ENCODE data around the gene HADHA. TPM values are rescaled to one million over a fixed set of nuclear protein-coding genes. Genes with fewer than 3 reads are reported as not detected.

Gene HADHA
- total and polyA plus RNA-seq, 4 experiments from 2014 or later = 89.1 to 126 (median 107) TPM

DNA sequence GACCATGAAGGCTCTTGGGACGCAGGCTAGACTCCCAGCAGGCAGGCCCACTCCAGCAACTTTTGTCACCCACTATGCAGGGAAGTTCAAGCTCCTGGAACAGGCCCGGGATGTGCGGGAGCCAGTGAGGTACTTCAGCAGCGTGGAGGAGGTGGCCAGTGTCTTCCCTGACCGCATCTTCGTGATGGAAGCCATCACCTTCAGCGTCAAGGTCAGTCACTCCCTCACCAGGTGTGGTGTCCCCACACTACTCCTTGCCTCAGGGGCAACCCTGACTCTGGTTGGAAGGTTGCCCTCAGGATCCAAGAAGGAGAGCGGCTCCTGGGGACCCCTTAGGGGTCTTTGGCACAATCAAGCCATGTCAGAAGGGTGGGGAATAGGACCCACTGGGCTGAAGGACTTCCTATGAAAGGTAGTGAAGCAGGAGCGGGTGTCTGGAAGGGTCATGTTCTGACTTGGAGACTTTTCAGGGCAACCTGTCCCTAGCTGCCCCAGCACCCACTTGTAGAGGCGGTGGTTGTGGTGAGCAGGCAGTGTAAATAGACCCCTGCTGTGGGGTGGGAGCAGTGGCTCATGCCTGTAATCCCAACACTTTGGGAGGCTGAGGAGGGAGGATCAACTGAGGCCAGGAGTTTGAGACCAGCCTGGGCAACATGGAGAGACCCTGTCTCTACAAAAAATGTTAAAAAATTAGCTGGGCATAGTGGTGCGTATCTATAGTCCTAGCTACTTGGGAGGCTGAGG is 61.4 kb downstream of the HADHA start:
- intact Hi-C loops (cut with micrococcal nuclease) = no loop called here
- no peak overlapping the region for H3K4me3 ChIP-seq (ENCODE audit: low read length in 2 of 2)
- Mint-ChIP-seq H3K4me3 (peak overlapping the region; percentile 31 to 82 (median 67)), H3K9me3 (no peaks in the 10 kb centered on the region), H3K4me1 (peaks cover 14 to 32% (median 21%) of the 10 kb centered on the region in 4 donors), H3K36me3 (peaks cover 0 to 5% of the 10 kb centered on the region in 2 donors), H3K27ac (peak overlapping the region in 2 of 7 donors; percentile 70 to 91), H3K27me3 (peaks cover 11 to 21% of the 10 kb centered on the region in 2 donors)
- no peaks in the 10 kb centered on the region for H3K36me3 ChIP-seq (ENCODE audit: insufficient read depth, low read length)
- H3K4me1 ChIP-seq (ENCODE audit: insufficient read depth, low read length) = peaks cover 25% of the 10 kb centered on the region
- CTCF ChIA-PET (ENCODE audit: partially characterized antibody) = interaction anchor here (0.8 to 4.3 kb wide), 6 partner anchors 8 to 331 kb away, joined by 3 to 17 read pairs (median 8); no protein-coding TSS in a partner anchor
- no peaks in the 10 kb centered on the region for H3K9me3 ChIP-seq (ENCODE audit: control insufficient read depth in 1 of 2, low read length in 2 of 2)
- DNase-seq = no peak
- H3K27ac ChIP-seq (ENCODE audit: low read depth, low read length) = no peak overlapping the region
- POLR2A ChIA-PET (ENCODE audit: partially characterized antibody) = interaction anchor here (0.8 to 2.4 kb wide), 4 partner anchors 8 to 576 kb away, joined by 4 to 11 read pairs (median 6); partner anchors contain the start of gene RAB10
- no peaks in the 10 kb centered on the region for H3K27me3 ChIP-seq (ENCODE audit: insufficient read depth, low read length)

DNA sequence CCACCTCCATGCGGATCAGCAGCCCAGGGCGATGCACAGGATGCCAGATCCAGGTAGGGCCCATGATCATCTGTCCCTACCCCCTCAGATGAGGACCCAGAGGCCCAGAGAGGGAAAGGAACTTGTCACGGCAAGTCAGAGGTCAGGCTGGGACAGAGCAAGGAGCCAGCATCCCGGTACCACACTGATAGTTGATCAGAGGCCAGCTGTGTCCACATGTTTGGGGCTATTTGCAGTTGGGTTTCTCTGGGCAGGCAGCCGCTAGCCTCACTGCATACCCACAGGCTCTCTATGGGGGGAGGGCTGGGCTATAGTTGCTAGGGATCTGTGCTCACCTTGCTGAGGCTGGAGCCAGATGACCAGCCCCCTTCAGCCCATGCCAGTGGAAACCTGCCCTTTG is 62.0 kb downstream of the HADHA start:
- H3K4me1 Mint-ChIP-seq = peaks cover 14 to 32% (median 21%) of the 10 kb centered on the region in 4 donors
- H3K36me3 Mint-ChIP-seq = peaks cover 0 to 5% of the 10 kb centered on the region in 2 donors

DNA sequence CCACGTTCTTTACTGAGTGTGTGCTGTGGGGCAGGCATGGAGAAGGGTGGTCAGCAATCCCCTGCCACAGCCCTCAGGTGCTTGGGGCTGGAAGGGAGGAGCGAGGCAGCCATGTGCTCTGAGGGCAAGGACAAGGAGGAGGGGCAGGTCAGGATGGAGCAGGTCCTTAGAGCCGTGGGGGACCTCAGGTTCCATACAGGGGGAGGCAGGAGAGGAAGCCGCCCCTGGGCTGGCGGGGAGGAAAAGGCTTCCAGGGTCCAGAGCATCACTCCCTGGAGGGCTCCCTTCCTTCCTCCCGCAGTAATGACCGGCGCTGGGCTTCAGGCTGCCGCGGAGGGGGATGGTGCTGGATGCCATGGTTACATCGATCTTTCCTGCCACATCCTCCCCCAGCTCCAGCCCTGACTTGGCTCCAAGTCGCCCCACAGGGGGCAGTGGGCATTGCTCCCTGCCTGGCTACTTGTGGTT is 65.0 kb downstream of the HADHA start:
- ChIA-PET POLR2A (ENCODE audit: partially characterized antibody) (no interaction called here), CTCF (ENCODE audit: partially characterized antibody) (no interaction called here)
- Histone ChIP-seq H3K4me1 (ENCODE audit: insufficient read depth, low read length) (peaks cover 10% of the 10 kb centered on the region), H3K4me3 (ENCODE audit: low read length in 2 of 2) (peak overlapping the region in 1 of 2 donors; percentile 20), H3K27ac (ENCODE audit: low read depth, low read length) (no peak overlapping the region), H3K36me3 (ENCODE audit: insufficient read depth, low read length) (no peaks in the 10 kb centered on the region), H3K27me3 (ENCODE audit: insufficient read depth, low read length) (peaks cover 1% of the 10 kb centered on the region), H3K9me3 (ENCODE audit: control insufficient read depth in 1 of 2, low read length in 2 of 2) (no peaks in the 10 kb centered on the region)
- intact Hi-C loops (cut with micrococcal nuclease) = no loop called here
- DNase-seq = no peak
- H3K9me3 Mint-ChIP-seq = no peaks in the 10 kb centered on the region
- H3K4me1 Mint-ChIP-seq = peaks cover 7 to 20% (median 15%) of the 10 kb centered on the region in 4 donors
- H3K27ac Mint-ChIP-seq = peak overlapping the region in 1 of 7 donors; percentile 10
- peaks cover 0 to 2% of the 10 kb centered on the region in 2 donors for H3K36me3 Mint-ChIP-seq
- peaks cover 21 to 35% of the 10 kb centered on the region in 2 donors for H3K27me3 Mint-ChIP-seq
- peak overlapping the region; percentile 57 to 81 (median 70) for H3K4me3 Mint-ChIP-seq

More for the DNA sequence above, 62.0 kb downstream of the HADHA start:
- no peak for DNase-seq
- no peaks in the 10 kb centered on the region for H3K27me3 ChIP-seq (ENCODE audit: insufficient read depth, low read length)
- H3K27ac Mint-ChIP-seq = no peak overlapping the region
- ChIA-PET POLR2A (ENCODE audit: partially characterized antibody) (no interaction called here), CTCF (ENCODE audit: partially characterized antibody) (no interaction called here)
- intact Hi-C loops (cut with micrococcal nuclease) = no loop called here
- no peaks in the 10 kb centered on the region for H3K9me3 Mint-ChIP-seq
- H3K36me3 ChIP-seq (ENCODE audit: insufficient read depth, low read length) = no peaks in the 10 kb centered on the region
- H3K4me3 Mint-ChIP-seq = peak overlapping the region in 2 of 8 donors; percentile 31 to 54
- no peaks in the 10 kb centered on the region for H3K9me3 ChIP-seq (ENCODE audit: control insufficient read depth in 1 of 2, low read length in 2 of 2)
- no peak overlapping the region for H3K4me3 ChIP-seq (ENCODE audit: low read length in 2 of 2)
- H3K27ac ChIP-seq (ENCODE audit: low read depth, low read length) = no peak overlapping the region
- H3K4me1 ChIP-seq (ENCODE audit: insufficient read depth, low read length) = peaks cover 25% of the 10 kb centered on the region
- H3K27me3 Mint-ChIP-seq = peaks cover 11 to 21% of the 10 kb centered on the region in 2 donors

DNA sequence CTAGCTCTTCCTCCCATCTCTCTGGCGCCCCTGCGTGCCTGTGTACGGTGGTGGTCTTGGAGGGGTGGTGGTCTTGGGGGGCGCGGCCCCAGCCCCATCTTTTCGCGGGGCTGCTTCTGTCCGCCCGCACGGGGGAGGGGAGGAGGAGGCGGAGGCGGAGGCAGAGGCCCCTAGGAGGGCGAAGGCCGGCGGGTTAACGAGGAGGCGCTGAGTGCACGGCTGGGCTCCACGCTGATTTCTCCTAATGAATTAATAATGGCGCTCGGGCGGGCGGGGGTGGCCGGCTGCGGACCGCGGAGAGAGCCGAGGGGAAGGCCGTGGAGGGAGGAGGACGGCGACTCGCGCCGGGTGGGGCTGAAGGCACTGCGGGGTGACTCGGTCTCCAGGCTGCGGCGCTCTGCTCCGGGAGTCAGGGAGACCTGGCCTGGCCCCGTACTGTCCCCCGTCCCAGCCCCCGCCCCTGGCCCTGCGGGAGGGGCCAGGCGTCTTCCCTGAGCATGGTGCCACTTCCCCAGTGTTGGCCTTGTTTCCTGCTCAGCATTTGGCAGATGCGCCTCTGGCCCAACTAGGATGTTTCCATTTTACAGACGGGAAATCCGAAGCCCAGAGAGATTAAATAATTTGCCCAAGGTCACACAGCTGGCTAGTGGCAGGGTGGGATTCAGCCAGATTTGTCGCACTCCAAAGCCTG is 65.5 kb downstream of the HADHA start:
- Histone ChIP-seq H3K9me3 (ENCODE audit: control insufficient read depth in 1 of 2, low read length in 2 of 2) (no peaks in the 10 kb centered on the region), H3K4me3 (ENCODE audit: low read length in 2 of 2) (peak overlapping the region in 1 of 2 donors; percentile 20), H3K36me3 (ENCODE audit: insufficient read depth, low read length) (no peaks in the 10 kb centered on the region), H3K4me1 (ENCODE audit: insufficient read depth, low read length) (peaks cover 12% of the 10 kb centered on the region), H3K27ac (ENCODE audit: low read depth, low read length) (no peak overlapping the region), H3K27me3 (ENCODE audit: insufficient read depth, low read length) (peaks cover 7% of the 10 kb centered on the region)
- no peak for DNase-seq
- ChIA-PET POLR2A (ENCODE audit: partially characterized antibody) (no interaction called here), CTCF (ENCODE audit: partially characterized antibody) (interaction anchor here (1.3 kb wide), 1 partner anchor 10 kb away, joined by 5 read pairs; no protein-coding TSS in a partner anchor)
- Mint-ChIP-seq H3K36me3 (peaks cover 0 to 2% of the 10 kb centered on the region in 2 donors), H3K27me3 (peaks cover 25 to 38% of the 10 kb centered on the region in 2 donors), H3K27ac (peak overlapping the region in 1 of 7 donors; percentile 10), H3K4me1 (peaks cover 10 to 21% (median 17%) of the 10 kb centered on the region in 4 donors), H3K4me3 (peak overlapping the region; percentile 61 to 81 (median 70)), H3K9me3 (no peaks in the 10 kb centered on the region)
- intact Hi-C loops (cut with micrococcal nuclease) = no loop called here

DNA sequence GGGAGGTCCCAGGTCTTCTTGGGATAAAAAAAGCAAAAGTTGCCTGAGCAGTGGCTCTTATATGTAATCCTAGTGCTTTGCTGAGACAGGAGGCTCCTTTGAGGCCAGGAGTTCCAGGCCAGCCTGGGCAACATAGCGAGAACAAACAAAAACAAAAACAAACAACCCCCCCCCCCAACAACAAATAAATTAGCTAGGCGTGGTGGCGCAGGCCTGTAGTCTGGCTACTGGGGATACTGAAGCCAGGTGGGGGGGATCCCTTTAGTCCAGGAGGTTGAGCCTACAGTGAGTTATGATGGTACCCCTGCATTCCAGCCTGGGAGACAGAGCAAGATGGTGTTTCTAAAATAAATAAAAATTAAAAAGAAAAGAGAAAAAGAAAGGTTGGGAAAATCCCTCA is 66.2 kb downstream of the HADHA start:
- Histone ChIP-seq H3K27ac (ENCODE audit: low read depth, low read length) (no peak overlapping the region), H3K36me3 (ENCODE audit: insufficient read depth, low read length) (no peaks in the 10 kb centered on the region)
- POLR2A ChIA-PET (ENCODE audit: partially characterized antibody) = no interaction called here

DNA sequence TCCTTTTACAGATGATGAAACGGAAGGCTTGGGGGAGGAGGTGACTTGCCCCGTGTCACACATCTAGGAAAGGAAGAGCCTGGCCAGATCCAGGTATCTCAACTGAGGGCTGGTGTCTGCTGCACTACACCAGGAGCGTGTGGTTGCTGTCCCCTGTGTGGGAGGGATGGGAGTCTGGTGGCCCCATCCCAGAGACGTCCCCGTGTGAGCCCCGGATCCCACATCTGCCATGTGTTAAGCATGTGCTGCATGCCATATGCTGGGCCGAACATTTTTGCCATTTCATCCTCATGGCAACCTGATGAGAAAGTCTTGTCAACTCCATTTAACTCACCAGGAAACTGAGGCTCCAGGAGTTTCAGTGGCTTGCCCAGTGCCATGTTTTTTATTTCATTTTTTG is 67.3 kb downstream of the HADHA start:
- CTCF ChIA-PET (ENCODE audit: partially characterized antibody) = no interaction called here
- no peaks in the 10 kb centered on the region for H3K9me3 Mint-ChIP-seq
- H3K4me1 Mint-ChIP-seq = peaks cover 7 to 20% (median 16%) of the 10 kb centered on the region in 4 donors
- H3K9me3 ChIP-seq (ENCODE audit: control insufficient read depth in 1 of 2, low read length in 2 of 2) = no peaks in the 10 kb centered on the region
- peaks cover 25 to 41% of the 10 kb centered on the region in 2 donors for H3K27me3 Mint-ChIP-seq
- H3K27me3 ChIP-seq (ENCODE audit: insufficient read depth, low read length) = peaks cover 12% of the 10 kb centered on the region
- peaks cover 0 to 1% of the 10 kb centered on the region in 2 donors for H3K36me3 Mint-ChIP-seq
- peak overlapping the region in 1 of 7 donors; percentile 41 for H3K27ac Mint-ChIP-seq
- H3K4me3 ChIP-seq (ENCODE audit: low read length in 2 of 2) = no peak overlapping the region
- POLR2A ChIA-PET (ENCODE audit: partially characterized antibody) = no interaction called here
- intact Hi-C loops (cut with micrococcal nuclease) = no loop called here
- no peaks in the 10 kb centered on the region for H3K36me3 ChIP-seq (ENCODE audit: insufficient read depth, low read length)
- peak overlapping the region in 1 of 8 donors; percentile 52 for H3K4me3 Mint-ChIP-seq
- no peak for DNase-seq
- no peak overlapping the region for H3K27ac ChIP-seq (ENCODE audit: low read depth, low read length)
- H3K4me1 ChIP-seq (ENCODE audit: insufficient read depth, low read length) = peaks cover 16% of the 10 kb centered on the region

More for the DNA sequence above, 66.2 kb downstream of the HADHA start:
- Mint-ChIP-seq H3K4me3 (peak overlapping the region in 5 of 8 donors; percentile 21 to 80 (median 53)), H3K4me1 (peaks cover 7 to 17% (median 13%) of the 10 kb centered on the region in 4 donors), H3K27me3 (peaks cover 25 to 38% of the 10 kb centered on the region in 2 donors), H3K36me3 (no peaks in the 10 kb centered on the region), H3K27ac (no peak overlapping the region), H3K9me3 (no peaks in the 10 kb centered on the region)
- peaks cover 14% of the 10 kb centered on the region for H3K4me1 ChIP-seq (ENCODE audit: insufficient read depth, low read length)
- peaks cover 10% of the 10 kb centered on the region for H3K27me3 ChIP-seq (ENCODE audit: insufficient read depth, low read length)
- CTCF ChIA-PET (ENCODE audit: partially characterized antibody) = interaction anchor here (1.3 kb wide), 1 partner anchor 10 kb away, joined by 5 read pairs; no protein-coding TSS in a partner anchor
- no peak for DNase-seq
- H3K9me3 ChIP-seq (ENCODE audit: control insufficient read depth in 1 of 2, low read length in 2 of 2) = no peaks in the 10 kb centered on the region
- no peak overlapping the region for H3K4me3 ChIP-seq (ENCODE audit: low read length in 2 of 2)
- intact Hi-C loops (cut with micrococcal nuclease) = no loop called here

DNA sequence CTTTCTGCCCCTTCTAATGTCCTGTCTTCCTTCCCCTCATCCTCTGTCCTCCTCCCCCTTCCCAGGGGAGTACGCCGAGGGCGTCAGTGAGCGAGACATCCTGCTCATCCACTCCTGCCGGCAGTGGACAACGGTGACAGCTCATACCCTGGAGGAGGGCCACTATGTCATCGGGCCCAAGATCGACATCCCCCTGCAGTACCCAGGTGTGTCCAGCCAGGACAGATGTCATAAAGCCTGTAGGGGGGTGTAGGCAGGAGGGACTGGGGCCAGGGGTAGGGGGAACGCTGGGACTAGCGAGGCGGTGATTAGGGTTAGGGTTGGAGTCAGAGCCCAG is 68.2 kb downstream of the HADHA start:
- H3K4me1 Mint-ChIP-seq = peaks cover 7 to 28% (median 21%) of the 10 kb centered on the region in 4 donors
- no peak overlapping the region for H3K27ac Mint-ChIP-seq
- no peaks in the 10 kb centered on the region for H3K9me3 Mint-ChIP-seq
- Histone ChIP-seq H3K4me3 (ENCODE audit: low read length in 2 of 2) (no peak overlapping the region), H3K36me3 (ENCODE audit: insufficient read depth, low read length) (no peaks in the 10 kb centered on the region), H3K27ac (ENCODE audit: low read depth, low read length) (no peak overlapping the region), H3K9me3 (ENCODE audit: control insufficient read depth in 1 of 2, low read length in 2 of 2) (no peaks in the 10 kb centered on the region), H3K27me3 (ENCODE audit: insufficient read depth, low read length) (peaks cover 14% of the 10 kb centered on the region), H3K4me1 (ENCODE audit: insufficient read depth, low read length) (peaks cover 18% of the 10 kb centered on the region)
- peaks cover 0 to 1% of the 10 kb centered on the region in 2 donors for H3K36me3 Mint-ChIP-seq
- ChIA-PET CTCF (ENCODE audit: partially characterized antibody) (interaction anchor here (1.3 to 3.1 kb wide), 2 partner anchors 9 to 11 kb away, joined by 3 to 17 read pairs; no protein-coding TSS in a partner anchor), POLR2A (ENCODE audit: partially characterized antibody) (no interaction called here)
- DNase-seq = no peak
- peaks cover 28 to 45% of the 10 kb centered on the region in 2 donors for H3K27me3 Mint-ChIP-seq
- intact Hi-C loops (cut with micrococcal nuclease) = no loop called here
- H3K4me3 Mint-ChIP-seq = no peak overlapping the region

All from CD4-positive, alpha-beta memory T cell (primary cell).